H1 (cell line): ENCODE measurements around the gene LSM4. TPM values are rescaled to one million over a fixed set of nuclear protein-coding genes. Genes with fewer than 3 reads are reported as not detected.

Experiments used
- EZH2 ChIP-seq: fragments of 200-600 bp; sonication (generic); IDR thresholded peaks from 2 replicates; pipeline ENCODE4 v1.7.1; 2012; ENCODE audit warnings: low read depth, mild to moderate bottlenecking, moderate library complexity, low read length, inconsistent platforms; ENCODE audit not compliant: severe bottlenecking
- FOSL1 ChIP-seq: IDR thresholded peaks from 2 replicates; pipeline ENCODE4 v1.6.1; 2011; ENCODE audit warnings: mild to moderate bottlenecking, low read depth, low read length, moderate library complexity; ENCODE audit not compliant: insufficient read depth
- HDAC6 ChIP-seq: IDR thresholded peaks from one replicate; pipeline ENCODE4 v1.7.1; 2012; ENCODE audit warnings: low read depth, mild to moderate bottlenecking, inconsistent platforms, low read length, moderate library complexity
- MAFK ChIP-seq: IDR thresholded peaks from 2 replicates; pipeline ENCODE4 v1.6.1; 2012; ENCODE audit warnings: low read depth, mild to moderate bottlenecking, improper control_type of control experiment, low read length
- POLR2A ChIP-seq, 2 experiments: IDR thresholded peaks; 1 replicate in 1 of 2; 2 replicates in 1 of 2; pipeline ENCODE4 v1.6.1; 2011; ENCODE audit warnings: low read depth in 2 of 2, low read length in 2 of 2, mild to moderate bottlenecking in 2 of 2; ENCODE audit errors: control extremely low read depth in 1 of 2
- SIX5 ChIP-seq: IDR thresholded peaks from 2 replicates; pipeline ENCODE4 v1.6.1; 2011; ENCODE audit warnings: mild to moderate bottlenecking, low read depth, low read length
- polyA plus RNA-seq, 7 experiments: library from polyadenylated mRNA; depleted of rRNA in 3 of 7; stranded (reverse) in 5 of 7; unstranded in 2 of 7; fragments of >200 nt in 5 of 7; fragments of 200-250 nt in 2 of 7; gene quantifications; 1 replicate in 5 of 7; 2 replicates in 1 of 7; 4 replicates in 1 of 7; pipeline versions ENCODE4 v1.2.1 to v1.2.3, GENCODE V29; 2011 to 2013; ENCODE audit warnings: missing spikeins in 2 of 7, mixed read lengths in 2 of 7
- total RNA-seq: library from RNA; stranded (reverse); fragmentation: NEBNext Ultra II Directional; extraction: Animal tissue kit (Norgen Biotek cat#: 25700); gene quantifications from 2 replicates; pipeline ENCODE4 v1.2.1, GENCODE V29; 2021

Gene LSM4
- total and polyA plus RNA-seq, 2 of the 8 experiments (the other 6 are each of a cell fraction or from before 2014, with no cell fraction given), result 302 to 319 TPM

GRCh38 chr19:18274781-18275356 is 48.0 kb downstream of the LSM4 start (continued):
- TF ChIP-seq FOSL1 (no peak), EZH2 (no peak), POLR2A (IDR thresholded peaks at IDR 0.05; ENCODE audit: control extremely low read depth in 1 of 2, low read depth in 2 of 2, low read length in 2 of 2) (peak; percentile 28 to 75), MAFK (no peak), HDAC6 (no peak), SIX5 (no peak)
